GM12873 (cell line): Measurements from ENCODE around the gene MYL5.

Experiments
- TF ChIP-seq, protein P1 (sequence below): IDR thresholded peaks from 2 replicates; pipeline ENCODE4 v1.5.1; 2012; ENCODE audit warnings: low read depth, mild to moderate bottlenecking, moderate library complexity, low read length, control low read depth; ENCODE audit not compliant: insufficient read depth; ENCODE audit errors: missing control alignments

MYL5 gene

GRCh38 chr4:712093-712492, 37.8 kb downstream of the MYL5 start:
- TF ChIP-seq, protein P1, sequence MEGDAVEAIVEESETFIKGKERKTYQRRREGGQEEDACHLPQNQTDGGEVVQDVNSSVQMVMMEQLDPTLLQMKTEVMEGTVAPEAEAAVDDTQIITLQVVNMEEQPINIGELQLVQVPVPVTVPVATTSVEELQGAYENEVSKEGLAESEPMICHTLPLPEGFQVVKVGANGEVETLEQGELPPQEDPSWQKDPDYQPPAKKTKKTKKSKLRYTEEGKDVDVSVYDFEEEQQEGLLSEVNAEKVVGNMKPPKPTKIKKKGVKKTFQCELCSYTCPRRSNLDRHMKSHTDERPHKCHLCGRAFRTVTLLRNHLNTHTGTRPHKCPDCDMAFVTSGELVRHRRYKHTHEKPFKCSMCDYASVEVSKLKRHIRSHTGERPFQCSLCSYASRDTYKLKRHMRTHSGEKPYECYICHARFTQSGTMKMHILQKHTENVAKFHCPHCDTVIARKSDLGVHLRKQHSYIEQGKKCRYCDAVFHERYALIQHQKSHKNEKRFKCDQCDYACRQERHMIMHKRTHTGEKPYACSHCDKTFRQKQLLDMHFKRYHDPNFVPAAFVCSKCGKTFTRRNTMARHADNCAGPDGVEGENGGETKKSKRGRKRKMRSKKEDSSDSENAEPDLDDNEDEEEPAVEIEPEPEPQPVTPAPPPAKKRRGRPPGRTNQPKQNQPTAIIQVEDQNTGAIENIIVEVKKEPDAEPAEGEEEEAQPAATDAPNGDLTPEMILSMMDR: no peak

DNA sequence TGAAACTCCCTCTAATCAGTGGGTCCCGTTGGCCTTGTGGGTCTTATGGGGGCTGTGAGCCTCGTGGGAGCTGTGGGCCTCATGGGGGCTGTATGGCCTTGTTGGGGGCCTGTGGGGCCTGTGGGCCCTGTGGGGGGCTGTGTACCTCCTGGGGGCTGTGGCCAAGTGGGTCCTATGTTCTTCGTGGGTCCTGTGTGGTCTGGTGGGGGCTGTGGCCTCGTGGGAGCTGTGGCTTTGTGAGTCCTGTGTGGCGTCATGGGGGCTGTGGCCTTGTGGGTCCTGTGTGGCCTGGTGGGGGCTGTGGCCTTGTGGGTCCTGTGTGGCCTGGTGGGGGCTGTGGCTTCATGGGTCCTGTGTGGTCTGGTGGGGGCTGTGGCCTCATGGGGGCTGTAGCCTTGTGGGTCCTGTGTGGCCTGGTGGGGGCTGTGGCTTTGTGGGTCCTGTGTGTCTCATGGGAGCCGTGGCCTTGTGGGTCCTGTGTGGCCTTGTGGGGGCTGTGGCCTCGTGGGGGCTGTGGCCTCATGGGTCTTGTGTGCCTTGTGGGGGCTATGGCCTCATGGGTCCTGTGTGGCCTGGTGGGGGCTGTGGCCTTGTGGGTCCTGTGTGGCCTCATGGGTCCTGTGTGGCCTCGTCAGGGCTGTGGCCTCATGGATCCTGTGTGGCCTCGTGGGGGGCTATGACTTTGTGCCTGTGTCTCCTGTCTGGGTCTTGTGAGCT, 38.7 kb downstream of the MYL5 start:
- TF ChIP-seq, protein P1: no peak

GRCh38 chr4:714087-714486, 39.7 kb downstream of the MYL5 start:
- TF ChIP-seq, protein P1: no peak

DNA sequence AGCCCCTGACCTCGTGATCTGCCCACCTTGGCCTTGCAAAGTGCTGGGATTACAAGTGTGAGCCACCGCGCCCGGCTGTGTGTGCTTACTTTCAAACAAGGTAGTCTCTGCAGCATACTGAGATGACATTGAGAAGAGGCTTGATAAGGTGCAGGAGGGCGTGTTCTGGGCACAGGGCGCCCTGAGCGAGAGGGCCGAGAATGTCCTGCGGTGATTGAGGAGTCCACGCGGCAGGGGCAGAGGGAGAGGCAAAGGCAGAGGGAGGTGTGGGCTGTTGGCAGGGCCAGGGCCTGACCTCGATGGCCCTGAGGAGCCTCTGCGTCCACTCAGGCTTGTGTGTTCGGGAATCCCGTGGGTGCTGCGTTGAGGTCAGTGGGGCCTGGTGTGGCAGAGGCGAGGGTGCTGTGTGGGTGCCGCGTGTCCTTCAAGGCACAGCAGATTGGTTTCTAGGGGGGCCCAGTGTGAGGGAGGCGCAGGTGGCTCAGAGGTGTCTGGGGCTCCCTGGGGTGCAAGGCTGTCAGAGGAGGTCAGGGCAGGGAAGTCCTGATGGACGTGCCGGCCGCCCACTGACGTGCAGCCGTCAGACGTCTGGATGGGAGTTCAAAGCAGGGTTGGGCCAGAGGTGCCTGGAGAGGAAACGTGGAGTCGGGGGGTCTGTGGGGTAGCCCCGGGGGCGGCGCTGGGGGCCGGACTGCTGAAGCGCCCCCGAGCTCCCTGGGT, 43.4 kb downstream of the MYL5 start:
- TF ChIP-seq, protein P1: no peak

GRCh38 chr4:718460-718859, 44.1 kb downstream of the MYL5 start:
- TF ChIP-seq, protein P1: no peak

GRCh38 chr4:720111-720860, 45.9 kb downstream of the MYL5 start:
- TF ChIP-seq, protein P1: no peak
